ENCODE data around the gene NHERF2. TPM values are rescaled to one million over a fixed set of nuclear protein-coding genes. Genes with fewer than 3 reads are reported as not detected.
"Not testable (repeated sequence)": the region's sequence is repeated elsewhere in the genome, so short reads cannot be mapped to it uniquely, and the experiment has no call there.

Gene NHERF2
- total and polyA plus RNA-seq, 9 donors: 6.3 to 118 (median 78.7) TPM

- DNase-seq: peak in 4 of 5 donors; percentile 72 to 82 (median 78)
- Histone ChIP-seq H3K27me3 (no peaks in the 10 kb centered on the region), H3K9me3 (no peaks in the 10 kb centered on the region), H3K4me1 (ENCODE audit: insufficient read depth) (peaks cover 50% of the 10 kb centered on the region), H3K4me3 (peak overlapping the region; percentile 17), H3K27ac (peak overlapping the region; percentile 74 to 82), H3K36me3 (no peaks in the 10 kb centered on the region)
- TF ChIP-seq CTCF (IDR thresholded peaks at IDR 0.05) (no peak), POLR2A (IDR thresholded peaks at IDR 0.05) (no peak), EP300 (IDR thresholded peaks at IDR 0.05) (no peak)
- intact Hi-C loops (cut with DNase I): no loop called here
- WGBS, 3 donors: 17 to 21% (median 19%) methylated on average over 30 to 37 of the region's 37 CpGs
These were observed 6.6 kb downstream of the NHERF2 start for GRCh38 chr16:2033057-2033908.

GRCh38 chr16:2033909-2034695 lies 7.4 kb downstream of the NHERF2 start:
- H3K27me3 ChIP-seq; intact Hi-C loops (cut with DNase I): not testable (repeated sequence)
- H3K4me1 ChIP-seq (ENCODE audit: insufficient read depth): peaks cover 54% of the 10 kb centered on the region

GRCh38 chr16:2034696-2035430 lies 8.2 kb downstream of the NHERF2 start:
- peaks cover 57% of the 10 kb centered on the region for H3K4me1 ChIP-seq (ENCODE audit: insufficient read depth)
- H3K9me3 ChIP-seq: no peaks in the 10 kb centered on the region
- peak overlapping the region; percentile 23 to 92 for H3K27ac ChIP-seq
- intact Hi-C loops (cut with DNase I): no loop called here
- H3K36me3 ChIP-seq: no peaks in the 10 kb centered on the region
- peak in 1 of 5 donors; percentile 52 for DNase-seq
- no peak overlapping the region for H3K4me3 ChIP-seq
- TF ChIP-seq CTCF (IDR thresholded peaks at IDR 0.05) (no peak), POLR2A (IDR thresholded peaks at IDR 0.05) (no peak), EP300 (IDR thresholded peaks at IDR 0.05) (no peak)
- WGBS, 3 donors: 83 to 87% (median 84%) methylated on average over 13 to 16 of the region's 17 CpGs
- no peaks in the 10 kb centered on the region for H3K27me3 ChIP-seq

More at GRCh38 chr16:2033909-2034695, 7.4 kb downstream of the NHERF2 start:
- H3K9me3 ChIP-seq, DNase-seq, H3K36me3 ChIP-seq: not testable (repeated sequence)
- WGBS, 3 donors: 37 to 41% (median 40%) methylated on average over 14 to 16 of the region's 32 CpGs
- Histone ChIP-seq H3K27ac (peak overlapping the region; percentile 74 to 92), H3K4me3 (peak overlapping the region; percentile 17)

- H3K36me3 ChIP-seq: no peaks in the 10 kb centered on the region
- H3K4me1 ChIP-seq (ENCODE audit: insufficient read depth): peaks cover 64% of the 10 kb centered on the region
- H3K27me3 ChIP-seq: no peaks in the 10 kb centered on the region
- peak; percentile 78 to 85 (median 82) for DNase-seq
- H3K4me3 ChIP-seq: peak overlapping the region; percentile 2
- no peak for TF ChIP-seq CTCF (IDR thresholded peaks at IDR 0.05)
- no peak for TF ChIP-seq POLR2A (IDR thresholded peaks at IDR 0.05)
- no peak for TF ChIP-seq EP300 (IDR thresholded peaks at IDR 0.05)
- intact Hi-C loops (cut with DNase I): no loop called here
- WGBS, 3 donors: 14 to 28% (median 18%) methylated on average over 34 of the region's 34 CpGs
- no peaks in the 10 kb centered on the region for H3K9me3 ChIP-seq
- peak overlapping the region; percentile 23 to 92 for H3K27ac ChIP-seq
These were observed 8.9 kb downstream of the NHERF2 start for GRCh38 chr16:2035431-2036199.
